Activated T-cell treated with anti-CD3 and anti-CD28 coated beads for 24 hours (primary cell): ENCODE data around the gene MMP20.

ENCODE experiments used
- DNase-seq: peaks from one replicate; pipeline ENCODE4 v3.0.0-alpha.2; 2020; ENCODE audit warnings: low read depth

The MMP20 gene

GRCh38 chr11:102553835-102554282 is 71.3 kb downstream of the MMP20 start:
- DNase-seq = no peak

DNA sequence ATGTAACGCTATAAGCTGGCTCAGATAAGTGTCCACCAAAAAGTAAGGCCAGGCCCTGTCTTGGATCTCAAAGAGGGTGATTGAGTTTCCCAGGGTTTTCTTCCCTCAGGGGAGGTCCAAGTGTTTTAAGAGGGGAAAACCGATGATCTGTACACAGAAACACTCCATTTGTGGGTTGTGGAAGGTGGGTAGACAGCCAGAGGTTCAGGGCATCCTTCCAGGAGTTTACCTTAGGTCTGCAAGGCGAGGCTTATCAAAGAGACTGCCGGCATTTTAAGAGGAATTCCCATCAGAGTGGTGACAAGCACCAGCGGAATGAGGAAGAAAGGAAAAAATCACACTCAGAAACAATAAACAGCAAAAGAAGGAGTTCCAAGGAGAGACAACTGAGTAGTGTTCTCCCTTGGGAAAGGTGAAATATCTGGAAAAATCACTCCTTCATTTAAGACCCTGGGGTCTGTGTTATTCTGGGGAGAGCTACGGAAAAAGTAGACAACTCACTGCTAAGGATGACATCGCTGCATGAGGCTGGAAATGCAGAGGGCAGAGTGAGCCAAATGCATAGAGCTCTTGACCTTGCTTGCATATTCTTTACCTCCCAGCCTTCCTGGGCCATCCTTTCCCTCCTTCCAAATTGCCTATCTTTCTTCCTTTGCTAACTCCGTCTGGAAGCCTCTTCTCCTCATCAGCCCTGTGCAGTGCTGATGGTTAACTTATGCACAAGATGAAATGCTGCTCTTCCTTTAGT is 72.5 kb downstream of the MMP20 start:
- DNase-seq = no peak

DNA sequence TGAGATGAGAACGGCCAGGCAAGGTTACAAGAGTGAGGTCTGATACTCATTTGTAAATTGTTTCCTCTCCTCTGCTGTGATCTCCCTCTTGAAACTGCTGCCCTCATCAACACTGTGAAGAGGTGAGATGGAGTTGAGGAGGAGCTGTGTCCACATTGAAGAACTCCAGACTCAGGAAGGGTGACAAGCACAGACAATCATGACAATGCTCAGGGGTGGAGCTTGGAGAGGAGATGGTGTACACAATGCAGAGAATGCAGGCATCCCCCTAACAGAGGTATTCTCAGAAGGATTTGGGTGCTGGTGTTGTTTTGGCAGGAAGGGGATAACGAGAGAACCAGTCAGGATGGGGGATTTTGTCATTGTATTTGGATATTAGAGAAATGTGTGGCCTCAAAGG is 73.1 kb downstream of the MMP20 start:
- no peak for DNase-seq

GRCh38 chr11:102551169-102551781 is 73.9 kb downstream of the MMP20 start:
- no peak for DNase-seq

DNA sequence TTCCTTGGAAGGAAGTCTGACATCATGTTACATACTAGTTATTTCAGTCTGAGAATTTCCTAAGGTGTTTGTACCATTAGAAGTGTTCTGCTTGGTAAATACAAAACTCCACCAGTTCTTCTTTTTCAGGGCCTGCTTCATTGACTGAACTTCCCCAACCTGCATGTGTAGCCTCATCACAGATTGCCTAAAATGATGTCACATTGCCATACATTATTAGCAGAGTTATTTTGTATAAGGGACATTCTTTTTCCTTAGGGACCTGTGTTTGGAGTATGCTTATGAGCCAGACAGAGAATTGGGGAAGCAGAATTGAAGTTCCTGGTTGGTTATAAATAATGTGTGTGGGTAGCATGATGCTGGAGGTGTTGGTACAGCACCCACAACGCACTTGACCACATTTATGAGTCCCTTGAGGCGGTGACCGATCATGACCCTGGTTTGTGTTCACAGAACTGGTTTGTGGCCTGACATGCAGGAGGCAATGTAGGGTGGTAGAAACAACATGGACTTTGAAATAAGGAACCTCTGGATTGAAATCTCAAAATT is 78.1 kb downstream of the MMP20 start:
- DNase-seq = no peak

DNA sequence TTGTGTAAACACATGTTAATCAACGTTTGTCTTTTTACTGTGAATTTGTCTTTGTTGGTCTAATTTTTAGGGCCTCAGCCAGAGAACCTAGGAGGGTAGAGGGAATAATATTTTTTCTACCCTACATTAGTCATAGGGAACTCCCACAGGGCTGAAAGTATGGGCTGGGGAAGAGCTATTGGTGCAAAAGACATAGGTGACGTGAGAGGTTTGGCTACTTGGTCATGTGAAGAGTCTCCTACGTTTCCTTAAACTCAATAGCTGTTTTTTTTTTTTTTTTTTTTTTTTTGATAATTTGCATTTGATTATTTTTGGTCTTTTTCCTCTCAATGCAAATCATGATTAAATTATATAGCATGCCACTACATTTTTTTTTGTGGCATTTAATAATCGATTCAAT is 78.7 kb downstream of the MMP20 start:
- no peak for DNase-seq

DNA sequence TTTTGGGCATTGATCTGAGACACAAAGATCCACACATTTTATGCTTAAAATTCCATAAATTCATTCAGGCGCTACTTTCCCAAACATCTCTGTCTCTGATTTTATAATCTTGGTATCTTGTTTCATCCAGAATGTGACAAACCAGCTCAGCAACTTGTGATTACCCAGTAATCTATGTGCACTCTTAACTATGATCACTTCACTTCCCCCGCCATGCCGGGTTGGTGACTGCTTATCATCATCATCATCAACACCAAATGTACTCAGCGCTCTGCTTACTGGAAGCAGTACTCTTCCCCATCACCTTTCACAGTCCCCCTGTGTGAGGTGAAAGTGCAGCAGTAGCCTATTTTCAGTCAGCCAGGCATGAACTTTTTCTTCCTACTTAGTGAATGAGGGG is 79.4 kb downstream of the MMP20 start:
- no peak for DNase-seq

- no peak for DNase-seq
Observed at GRCh38 chr11:102544594-102544993, 80.5 kb downstream of the MMP20 start.

DNA sequence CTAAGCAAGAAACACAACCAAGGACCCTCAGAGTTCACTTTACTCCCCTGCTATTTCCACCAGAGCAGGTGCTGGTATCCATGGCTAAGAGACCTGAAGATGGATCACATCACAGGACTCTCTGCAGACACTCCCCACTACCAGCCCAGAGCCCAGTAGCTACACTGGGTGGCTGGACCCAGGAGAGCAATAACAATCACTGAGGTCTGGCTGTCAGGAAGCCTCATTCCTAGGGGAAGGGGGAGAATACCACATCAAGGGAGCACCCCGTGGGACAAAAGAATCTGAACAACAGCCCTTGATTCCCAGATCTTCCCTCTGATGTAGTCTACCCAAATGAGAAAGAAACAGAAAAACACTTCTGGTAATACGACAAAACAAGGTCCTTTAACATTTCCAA is 85.6 kb downstream of the MMP20 start:
- no peak for DNase-seq

DNA sequence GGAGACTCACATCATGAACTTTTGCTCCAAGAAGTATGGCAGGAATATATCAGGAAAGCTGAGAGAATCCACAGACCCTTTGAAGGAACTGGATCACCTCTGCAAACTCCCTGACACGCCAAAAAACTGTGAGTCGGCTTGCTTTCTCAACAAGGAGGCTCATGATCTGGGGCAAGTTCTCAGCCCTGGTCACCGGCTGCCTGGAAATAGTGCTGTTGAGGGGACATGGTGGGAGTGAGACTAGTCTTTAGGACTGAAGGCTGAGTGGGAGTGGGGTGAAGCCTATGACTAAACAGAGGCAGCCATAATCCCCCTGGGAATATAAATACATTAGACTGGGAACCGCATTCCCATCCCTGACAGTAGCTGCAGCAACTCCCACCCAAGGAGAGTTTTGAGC is 86.2 kb downstream of the MMP20 start:
- no peak for DNase-seq

GRCh38 chr11:102534261-102534872 is 90.8 kb downstream of the MMP20 start:
- no peak for DNase-seq

GRCh38 chr11:102530558-102530957 is 94.6 kb downstream of the MMP20 start, which contains the start of gene MMP7:
Gene MMP7 (minus strand): TSS chr11:102530747. CDS start chr11:102530700, 47 bp downstream.
- no peak for DNase-seq

DNA sequence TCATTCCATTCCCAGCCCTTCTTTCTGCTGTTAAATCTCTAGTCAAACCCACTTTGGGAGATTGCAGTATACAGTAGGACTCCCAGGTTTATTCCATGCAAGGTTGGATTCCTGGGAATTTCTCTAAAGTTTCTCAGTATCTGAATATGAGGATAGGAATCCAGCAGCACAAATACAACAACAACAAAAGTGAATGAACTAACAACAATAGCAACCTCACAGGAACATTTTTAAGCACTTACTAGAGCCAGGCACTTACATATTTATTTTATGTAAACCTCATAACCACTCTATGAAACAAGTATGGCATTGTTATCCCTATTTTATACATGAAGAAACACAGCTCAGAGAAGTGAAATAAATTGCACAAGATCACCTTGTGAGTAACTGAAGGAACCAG is 96.5 kb downstream of the MMP20 start:
- no peak for DNase-seq

GRCh38 chr11:102527684-102528083 is 97.4 kb downstream of the MMP20 start:
- DNase-seq = no peak

GRCh38 chr11:102527041-102527440 is 98.1 kb downstream of the MMP20 start:
- no peak for DNase-seq
